Activated T-helper 1 cell treated with anti-CD3 and anti-CD28 coated beads, Interleukin-12 subunit alpha, Interleukin-12 subunit beta, Interleukin-2, Interleukin-4 antibody, amounts not matched to agents 30 ng/mL and 10 ng/mL and 1 ng/mL, durations not matched to agents 14 hours and 24 hours and 36 hours (primary cell): ENCODE measurements around the gene ARPC5. TPM values are rescaled to one million over a fixed set of nuclear protein-coding genes. Genes with fewer than 3 reads are reported as not detected.
"Not testable (repeated sequence)": the region's sequence is repeated elsewhere in the genome, so short reads cannot be mapped to it uniquely, and the experiment has no call there.

Experiments
- DNase-seq: peaks from one replicate; pipeline ENCODE4 v3.0.0; 2021; ENCODE audit warnings: low spot score
- H3K27ac Mint-ChIP-seq: one replicate; pipeline ENCODE4 v1.8.0; 2021; ENCODE audit warnings: mild to moderate bottlenecking, mixed read lengths
- H3K27me3 Mint-ChIP-seq: one replicate; pipeline ENCODE4 v1.8.0; 2022; ENCODE audit warnings: mild to moderate bottlenecking, moderate library complexity, mixed read lengths; ENCODE audit not compliant: insufficient read depth
- H3K36me3 Mint-ChIP-seq: one replicate; pipeline ENCODE4 v1.8.0; 2021; ENCODE audit warnings: low read depth, mixed read lengths
- H3K4me1 Mint-ChIP-seq: one replicate; pipeline ENCODE4 v1.8.0; 2021; ENCODE audit warnings: low read depth, mixed read lengths
- H3K4me3 Mint-ChIP-seq: one replicate; pipeline ENCODE4 v1.8.0; 2021; ENCODE audit warnings: mild to moderate bottlenecking, moderate library complexity, mixed read lengths
- H3K9me3 Mint-ChIP-seq: one replicate; pipeline ENCODE4 v1.8.0; 2021; ENCODE audit warnings: mixed read lengths
- intact Hi-C: fragments of 100-400 bp; cut with micrococcal nuclease; formaldehyde crosslinking; loops from one replicate; pipeline ENCODE4 v1.15.1; 2024
- total RNA-seq: library from RNA; stranded (reverse); gene quantifications from 2 replicates; pipeline ENCODE4 v1.2.3, GENCODE V29; 2022

Gene ARPC5
- 146 and 154 TPM in 2 replicates for total RNA-seq

DNA sequence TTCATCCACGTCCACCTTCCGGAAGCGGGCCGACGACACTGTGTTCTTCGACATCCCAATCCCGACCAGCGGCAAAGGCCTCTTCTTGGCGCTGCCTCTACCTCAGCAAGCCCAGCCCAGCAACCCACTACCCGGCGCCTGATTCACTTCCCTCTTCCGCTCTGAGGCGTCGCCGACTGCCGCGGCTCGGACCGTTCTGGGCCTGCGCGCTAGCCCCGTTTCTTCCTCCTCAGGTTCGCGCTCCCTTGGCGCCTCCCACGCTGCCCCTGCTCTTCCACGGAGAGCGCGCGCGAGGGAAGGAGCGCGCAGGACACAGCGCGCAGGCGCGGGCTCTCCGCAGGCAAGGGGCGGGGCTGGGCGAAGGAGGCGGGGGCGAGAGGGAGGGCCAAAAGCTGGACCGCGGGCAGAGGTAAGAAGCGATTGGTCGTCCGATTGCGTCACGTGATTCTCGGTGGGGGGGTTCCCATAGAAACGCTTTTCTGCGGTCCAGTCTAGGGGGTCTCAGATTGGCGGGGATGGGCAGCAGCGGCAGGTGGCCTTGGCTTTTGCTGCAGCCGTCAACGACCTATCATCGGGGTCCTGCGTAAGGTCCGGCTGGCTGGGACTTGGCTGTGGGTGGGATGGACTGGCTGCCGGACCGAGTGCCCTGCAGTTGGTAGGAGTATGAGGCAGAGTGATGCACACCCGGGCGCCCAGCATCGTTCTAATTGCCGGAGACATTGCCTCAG is at the start of gene ARPC5:
ARPC5 (minus strand) TSS at position 178 of the 728 bp plus-strand sequence; CDS start at position 54, 124 bp downstream.
- peaks cover 11% of the 10 kb centered on the region for H3K36me3 Mint-ChIP-seq
- intact Hi-C loops, result loop anchor here (1.0 to 10.0 kb wide), 12 partner anchors 17 to 1608 kb away; partner anchors contain the start of genes EDEM3, RNF2, SWT1 and TRMT1L
- H3K4me3 Mint-ChIP-seq, result peak within 1 kb of the TSS; percentile 100
- peaks cover 46% of the 10 kb centered on the region for H3K4me1 Mint-ChIP-seq
- DNase-seq, result peak; percentile 96
- H3K27me3 Mint-ChIP-seq, result peaks cover 4% of the 10 kb centered on the region
- no peaks in the 10 kb centered on the region for H3K9me3 Mint-ChIP-seq
- peak within 1 kb of the TSS; percentile 100 for H3K27ac Mint-ChIP-seq

DNA sequence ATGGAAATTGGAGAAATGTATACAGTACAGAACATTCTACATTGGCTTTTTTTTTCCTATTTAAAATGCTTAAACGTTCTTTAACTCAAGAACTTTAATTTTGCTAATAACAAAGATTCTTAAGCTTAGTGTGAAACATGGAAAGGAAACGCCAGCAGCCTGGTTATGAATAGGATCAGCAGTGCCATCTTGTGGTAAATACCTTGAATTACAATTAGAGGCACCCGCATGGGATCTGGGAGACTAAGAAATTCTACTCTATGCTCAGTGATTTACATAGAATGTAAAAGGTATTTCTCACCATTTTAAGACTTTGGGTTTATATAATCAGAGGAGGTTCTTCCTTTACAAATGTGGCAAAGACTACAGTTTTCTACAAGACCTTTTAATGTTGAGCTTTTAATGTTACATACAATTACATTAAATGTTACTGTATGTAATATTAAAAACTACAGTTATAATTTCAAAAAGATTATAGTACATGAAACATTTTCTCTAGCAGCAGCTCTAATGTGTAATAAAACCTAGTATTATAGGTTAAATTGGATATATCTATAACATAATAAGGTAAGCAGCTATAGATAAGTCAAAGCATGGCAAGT is 49.6 kb upstream of the ARPC5 start:
- Mint-ChIP-seq H3K36me3 (no peaks in the 10 kb centered on the region), H3K4me3 (no peak overlapping the region), H3K27me3 (peaks cover 19% of the 10 kb centered on the region), H3K4me1 (peaks cover 9% of the 10 kb centered on the region), H3K9me3 (no peaks in the 10 kb centered on the region), H3K27ac (no peak overlapping the region)
- intact Hi-C loops, result loop anchor here (1.0 to 5.0 kb wide), 5 partner anchors 30 to 404 kb away; no protein-coding TSS in a partner anchor
- DNase-seq, result peak; percentile 11

GRCh38 chr1:183679363-183679762 is 43.8 kb upstream of the ARPC5 start:
- DNase-seq, H3K9me3 Mint-ChIP-seq, H3K36me3 Mint-ChIP-seq, H3K4me3 Mint-ChIP-seq, intact Hi-C loops, H3K27ac Mint-ChIP-seq, H3K4me1 Mint-ChIP-seq: not testable (repeated sequence)
- peaks cover 17% of the 10 kb centered on the region for H3K27me3 Mint-ChIP-seq

- Mint-ChIP-seq H3K27me3 (peaks cover 19% of the 10 kb centered on the region), H3K4me1 (no peaks in the 10 kb centered on the region), H3K36me3 (no peaks in the 10 kb centered on the region), H3K4me3 (no peak overlapping the region), H3K27ac (no peak overlapping the region), H3K9me3 (no peaks in the 10 kb centered on the region)
- DNase-seq, result no peak
- intact Hi-C loops, result no loop called here
Measured at GRCh38 chr1:183678819-183679218, 43.2 kb upstream of the ARPC5 start.

DNA sequence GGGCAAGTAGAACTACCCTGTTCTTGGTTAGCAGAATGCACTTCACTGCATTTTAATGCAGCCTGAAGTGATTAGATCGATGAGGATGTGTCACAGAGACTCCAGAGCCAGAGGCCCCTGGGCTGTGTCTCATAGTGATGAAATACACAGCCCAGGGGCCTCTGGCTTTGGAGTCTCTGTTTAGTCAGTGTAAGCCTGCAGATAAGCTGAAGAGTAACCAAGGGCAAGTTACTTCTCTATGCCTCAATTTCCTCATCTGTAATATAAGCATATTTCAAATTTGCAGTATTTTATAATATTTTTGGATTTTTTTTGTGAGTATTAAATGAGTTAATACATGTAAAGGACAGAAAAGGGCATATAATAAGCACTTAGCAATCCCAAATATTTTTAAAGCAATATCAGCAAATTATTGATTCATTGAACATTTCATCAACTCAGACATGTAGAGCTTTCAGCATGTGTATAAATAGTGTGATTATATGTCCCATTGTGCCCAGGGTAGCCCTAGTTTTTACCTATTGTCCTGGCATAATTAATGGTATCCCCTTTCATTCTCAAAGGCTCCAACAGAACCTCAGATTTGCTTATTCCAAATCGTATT is 41.1 kb upstream of the ARPC5 start:
- H3K4me1 Mint-ChIP-seq, result no peaks in the 10 kb centered on the region
- H3K36me3 Mint-ChIP-seq, result no peaks in the 10 kb centered on the region
- DNase-seq, result no peak
- H3K27me3 Mint-ChIP-seq, result peaks cover 13% of the 10 kb centered on the region
- H3K9me3 Mint-ChIP-seq, result no peaks in the 10 kb centered on the region
- no peak overlapping the region for H3K4me3 Mint-ChIP-seq
- no peak overlapping the region for H3K27ac Mint-ChIP-seq
- intact Hi-C loops, result no loop called here

DNA sequence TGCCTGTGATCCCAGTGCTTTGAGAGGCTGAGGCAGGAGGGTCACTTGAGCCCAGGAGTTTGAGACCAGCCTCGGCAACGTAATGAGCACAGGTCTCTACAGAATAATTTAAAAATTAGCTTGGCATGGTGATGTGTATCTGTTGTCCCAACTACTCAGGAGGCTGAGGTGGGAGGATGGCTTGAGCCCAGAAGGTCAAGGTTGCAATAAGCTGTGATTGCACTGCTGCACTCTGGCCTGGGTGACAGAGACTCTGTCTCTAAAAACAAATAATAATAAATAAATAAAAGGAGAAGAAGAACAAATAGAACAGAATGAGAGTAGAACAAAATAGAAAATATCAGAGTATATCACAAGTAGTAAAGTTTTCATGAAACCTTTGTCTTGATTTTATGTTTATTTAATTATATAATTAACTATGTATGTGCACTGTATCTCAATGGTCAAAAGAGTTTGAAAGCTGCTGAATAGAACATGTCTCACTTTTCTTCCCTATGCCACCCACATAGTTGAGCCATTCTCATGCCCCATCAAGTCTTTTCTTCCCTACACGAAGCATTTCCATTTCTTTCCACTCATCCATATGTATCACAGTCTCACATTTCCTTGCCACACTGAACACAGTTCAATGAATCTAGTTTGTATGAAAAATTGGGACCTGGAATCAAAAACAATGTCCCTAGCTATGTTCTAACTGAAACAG is 40.5 kb upstream of the ARPC5 start:
- Mint-ChIP-seq H3K27ac (no peak overlapping the region), H3K4me1 (no peaks in the 10 kb centered on the region), H3K9me3 (no peaks in the 10 kb centered on the region)

GRCh38 chr1:183675381-183675780 is 39.8 kb upstream of the ARPC5 start:
- Mint-ChIP-seq H3K9me3 (no peaks in the 10 kb centered on the region), H3K27me3 (peaks cover 4% of the 10 kb centered on the region), H3K4me1 (no peaks in the 10 kb centered on the region), H3K27ac (no peak overlapping the region), H3K4me3 (no peak overlapping the region), H3K36me3 (peaks cover 4% of the 10 kb centered on the region)
- no peak for DNase-seq
- intact Hi-C loops, result no loop called here

More for the DNA sequence above, 40.5 kb upstream of the ARPC5 start:
- Mint-ChIP-seq H3K36me3 (no peaks in the 10 kb centered on the region), H3K27me3 (peaks cover 8% of the 10 kb centered on the region), H3K4me3 (no peak overlapping the region)
- intact Hi-C loops, result no loop called here
- no peak for DNase-seq

GRCh38 chr1:183674886-183675285 is 39.3 kb upstream of the ARPC5 start:
- H3K27me3 Mint-ChIP-seq, result peaks cover 4% of the 10 kb centered on the region
- H3K4me1 Mint-ChIP-seq, result no peaks in the 10 kb centered on the region
- intact Hi-C loops, result no loop called here
- H3K9me3 Mint-ChIP-seq, result no peaks in the 10 kb centered on the region
- no peak for DNase-seq
- H3K36me3 Mint-ChIP-seq, result peaks cover 4% of the 10 kb centered on the region
- H3K27ac Mint-ChIP-seq, result no peak overlapping the region
- no peak overlapping the region for H3K4me3 Mint-ChIP-seq

- peaks cover 7% of the 10 kb centered on the region for H3K27me3 Mint-ChIP-seq
- intact Hi-C loops, result no loop called here
Measured at GRCh38 chr1:183674339-183674738, 38.8 kb upstream of the ARPC5 start.

GRCh38 chr1:183673605-183674323 is 38.2 kb upstream of the ARPC5 start:
- Mint-ChIP-seq H3K27me3 (peaks cover 9% of the 10 kb centered on the region), H3K36me3 (peaks cover 6% of the 10 kb centered on the region), H3K4me3 (no peak overlapping the region), H3K4me1 (no peaks in the 10 kb centered on the region), H3K9me3 (peaks cover 4% of the 10 kb centered on the region), H3K27ac (no peak overlapping the region)
- no peak for DNase-seq
- intact Hi-C loops, result no loop called here

More at GRCh38 chr1:183674339-183674738, 38.8 kb upstream of the ARPC5 start:
- no peak for DNase-seq
- Mint-ChIP-seq H3K36me3 (peaks cover 6% of the 10 kb centered on the region), H3K4me3 (no peak overlapping the region), H3K27ac (no peak overlapping the region), H3K9me3 (peaks cover 3% of the 10 kb centered on the region), H3K4me1 (no peaks in the 10 kb centered on the region)

- H3K36me3 Mint-ChIP-seq, result peaks cover 6% of the 10 kb centered on the region
- DNase-seq, result no peak
- no peak overlapping the region for H3K27ac Mint-ChIP-seq
- H3K4me3 Mint-ChIP-seq, result no peak overlapping the region
- no peaks in the 10 kb centered on the region for H3K4me1 Mint-ChIP-seq
- H3K27me3 Mint-ChIP-seq, result peaks cover 9% of the 10 kb centered on the region
- intact Hi-C loops, result no loop called here
- H3K9me3 Mint-ChIP-seq, result peaks cover 4% of the 10 kb centered on the region
Measured at GRCh38 chr1:183670169-183670568, 34.6 kb upstream of the ARPC5 start.

DNA sequence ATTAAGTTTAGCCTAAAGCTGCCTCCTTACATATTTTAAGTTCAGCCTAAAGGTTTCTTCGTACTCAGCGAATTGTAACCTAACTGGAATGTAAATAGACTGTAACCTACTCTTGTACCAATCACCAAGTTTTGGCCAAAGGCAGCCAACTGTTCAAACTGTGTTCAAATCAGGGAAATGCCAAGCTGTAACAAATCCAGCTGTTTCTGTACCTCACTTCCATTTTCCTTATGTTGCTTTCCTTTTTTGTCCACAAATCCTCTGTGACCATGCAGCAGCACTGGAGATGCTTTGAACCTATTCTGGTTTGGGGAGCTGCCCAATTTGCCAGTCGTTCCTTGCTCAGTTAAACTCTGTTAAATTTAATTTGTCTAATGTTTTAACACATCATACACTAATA is 20.8 kb upstream of the ARPC5 start:
- Mint-ChIP-seq H3K9me3 (no peaks in the 10 kb centered on the region), H3K36me3 (peaks cover 3% of the 10 kb centered on the region), H3K27me3 (no peaks in the 10 kb centered on the region), H3K4me1 (peaks cover 44% of the 10 kb centered on the region), H3K27ac (no peak overlapping the region), H3K4me3 (no peak overlapping the region)
- DNase-seq, result no peak
- intact Hi-C loops, result no loop called here
